Esophagus muscularis mucosa (tissue), 4 donors: ENCODE results near the gene PDHB.

Source experiments
- EP300 ChIP-seq: sonication (generic); formaldehyde crosslinking; IDR thresholded peaks from one replicate; pipeline ENCODE4 v1.6.1; 2017; ENCODE audit warnings: antibody characterized with exemption
- POLR2A ChIP-seq: fragments of 450-650 bp; IDR thresholded peaks from one replicate; pipeline ENCODE4 v1.6.1; 2017; ENCODE audit warnings: antibody characterized with exemption, moderate library complexity, mild to moderate bottlenecking, low read depth
- POLR2AphosphoS5 ChIP-seq, 2 donors: sonication (generic); formaldehyde crosslinking; IDR thresholded peaks; one replicate each; pipeline ENCODE4 v1.6.1; 2017; ENCODE audit warnings: antibody characterized with exemption in 2 of 2
- TF ChIP-seq, protein P1 (sequence below), 3 experiments: fragments of 200-600 bp in 2 of 3; fragments of 450-650 bp in 1 of 3; sonication (generic) in 2 of 3; IDR thresholded peaks; one replicate each; pipeline ENCODE4 v1.5.1; 2017 to 2019; ENCODE audit warnings: antibody characterized with exemption in 3 of 3, mild to moderate bottlenecking in 2 of 3, moderate library complexity in 1 of 3

DNA sequence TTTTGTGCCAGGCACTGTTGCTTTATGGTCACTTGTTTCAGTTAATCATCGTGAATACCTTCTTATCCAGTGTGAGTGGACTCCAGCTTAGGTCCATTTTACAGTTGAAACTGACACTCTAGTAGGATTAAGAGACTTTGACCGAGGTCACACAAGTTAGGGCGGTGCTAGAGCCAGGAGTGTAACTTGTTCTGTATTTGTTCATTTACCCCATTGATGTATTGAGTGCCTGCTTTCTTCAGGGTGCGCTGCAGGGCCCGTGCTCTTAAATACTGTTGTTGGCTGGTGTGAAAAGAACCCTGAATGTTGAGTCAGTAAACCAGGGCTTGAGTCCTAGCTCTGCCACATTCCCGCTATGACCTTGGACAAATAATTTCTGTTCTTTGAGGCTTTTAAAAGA lies 15.4 kb downstream of the PDHB start:
- TF ChIP-seq, protein P1, sequence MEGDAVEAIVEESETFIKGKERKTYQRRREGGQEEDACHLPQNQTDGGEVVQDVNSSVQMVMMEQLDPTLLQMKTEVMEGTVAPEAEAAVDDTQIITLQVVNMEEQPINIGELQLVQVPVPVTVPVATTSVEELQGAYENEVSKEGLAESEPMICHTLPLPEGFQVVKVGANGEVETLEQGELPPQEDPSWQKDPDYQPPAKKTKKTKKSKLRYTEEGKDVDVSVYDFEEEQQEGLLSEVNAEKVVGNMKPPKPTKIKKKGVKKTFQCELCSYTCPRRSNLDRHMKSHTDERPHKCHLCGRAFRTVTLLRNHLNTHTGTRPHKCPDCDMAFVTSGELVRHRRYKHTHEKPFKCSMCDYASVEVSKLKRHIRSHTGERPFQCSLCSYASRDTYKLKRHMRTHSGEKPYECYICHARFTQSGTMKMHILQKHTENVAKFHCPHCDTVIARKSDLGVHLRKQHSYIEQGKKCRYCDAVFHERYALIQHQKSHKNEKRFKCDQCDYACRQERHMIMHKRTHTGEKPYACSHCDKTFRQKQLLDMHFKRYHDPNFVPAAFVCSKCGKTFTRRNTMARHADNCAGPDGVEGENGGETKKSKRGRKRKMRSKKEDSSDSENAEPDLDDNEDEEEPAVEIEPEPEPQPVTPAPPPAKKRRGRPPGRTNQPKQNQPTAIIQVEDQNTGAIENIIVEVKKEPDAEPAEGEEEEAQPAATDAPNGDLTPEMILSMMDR (IDR thresholded peaks at IDR 0.05): no peak
- TF ChIP-seq POLR2A: no peak
- TF ChIP-seq POLR2AphosphoS5 (IDR thresholded peaks at IDR 0.05): no peak
- no peak for TF ChIP-seq EP300
